Measurements from ENCODE around the gene HSF4.

DNA sequence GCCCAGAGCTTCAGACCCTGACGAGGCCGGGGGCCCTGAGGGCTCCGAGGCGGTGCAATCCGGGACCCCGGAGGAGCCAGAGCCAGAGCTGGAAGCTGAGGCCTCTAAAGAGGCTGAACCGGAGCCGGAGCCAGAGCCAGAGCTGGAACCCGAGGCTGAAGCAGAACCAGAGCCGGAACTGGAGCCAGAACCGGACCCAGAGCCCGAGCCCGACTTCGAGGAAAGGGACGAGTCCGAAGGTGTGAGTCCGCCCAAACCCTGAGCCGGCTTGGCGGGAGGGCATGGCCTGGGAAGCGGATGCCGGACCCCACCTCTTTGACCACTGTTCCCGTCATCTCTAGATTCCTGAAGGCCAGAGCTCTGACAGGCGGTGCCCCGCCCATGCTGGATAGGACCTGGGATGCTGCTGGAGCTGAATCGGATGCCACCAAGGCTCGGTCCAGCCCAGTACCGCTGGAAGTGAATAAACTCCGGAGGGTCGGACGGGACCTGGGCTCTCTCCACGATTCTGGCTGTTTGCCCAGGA is 10.2 kb downstream of the HSF4 start:
- TF ChIP-seq BHLHE40 (IDR thresholded peaks at IDR 0.05; ENCODE audit: borderline replicate concordance), result no peak
- no peak for TF ChIP-seq ELF4 (IDR thresholded peaks at IDR 0.05)
- no peak for TF ChIP-seq L3MBTL2 (conservative IDR thresholded peaks at IDR 0.05)
- TF ChIP-seq FOXA1 (IDR thresholded peaks at IDR 0.05), result no peak
- no peak for TF ChIP-seq ZNF384 (IDR thresholded peaks at IDR 0.05)
- TF ChIP-seq FOXK2 (IDR thresholded peaks at IDR 0.05), result no peak
